GM18867 (cell line): ENCODE results near the gene ANAPC7.
"Not testable (repeated sequence)": the region's sequence is repeated elsewhere in the genome, so short reads cannot be mapped to it uniquely, and the experiment has no call there.

ENCODE experiments used
- ATAC-seq: cut with Tn5 transposase; IDR thresholded peaks from one replicate; pipeline ENCODE4 v1.9.1; 2021; ENCODE audit warnings: mild to moderate bottlenecking, moderate library complexity; ENCODE audit not compliant: unreplicated experiment

The ANAPC7 gene

GRCh38 chr12:110349514-110350151 is 53.9 kb downstream of the ANAPC7 start:
- no peak for ATAC-seq

- ATAC-seq, result no peak
Observed at GRCh38 chr12:110349096-110349495, 54.4 kb downstream of the ANAPC7 start.

GRCh38 chr12:110348431-110349059 is 55.0 kb downstream of the ANAPC7 start:
- no peak for ATAC-seq

GRCh38 chr12:110347767-110348166 is 55.7 kb downstream of the ANAPC7 start:
- ATAC-seq, result no peak

GRCh38 chr12:110345963-110346362 is 57.5 kb downstream of the ANAPC7 start:
- ATAC-seq, result no peak

- ATAC-seq, result no peak
Observed at GRCh38 chr12:110345176-110345661, 58.3 kb downstream of the ANAPC7 start.

GRCh38 chr12:110344657-110345056 is 58.9 kb downstream of the ANAPC7 start:
- ATAC-seq, result no peak

GRCh38 chr12:110343736-110344555 is 59.6 kb downstream of the ANAPC7 start:
- ATAC-seq, result no peak

- no peak for ATAC-seq
Observed at GRCh38 chr12:110343114-110343513, 60.4 kb downstream of the ANAPC7 start.

GRCh38 chr12:110342157-110342556 is 61.4 kb downstream of the ANAPC7 start:
- ATAC-seq, result no peak

GRCh38 chr12:110340706-110341105 is 62.8 kb downstream of the ANAPC7 start:
- no peak for ATAC-seq

- not testable (repeated sequence) for ATAC-seq
Observed at GRCh38 chr12:110340261-110340660, 63.2 kb downstream of the ANAPC7 start.

GRCh38 chr12:110339184-110339952 is 64.1 kb downstream of the ANAPC7 start:
- ATAC-seq, result no peak

GRCh38 chr12:110338754-110339153 is 64.8 kb downstream of the ANAPC7 start:
- ATAC-seq, result no peak

- ATAC-seq, result no peak
Observed at GRCh38 chr12:110337912-110338710, 65.4 kb downstream of the ANAPC7 start.

GRCh38 chr12:110335481-110336045 is 67.9 kb downstream of the ANAPC7 start:
- ATAC-seq, result no peak

GRCh38 chr12:110333201-110333600 is 70.3 kb downstream of the ANAPC7 start:
- ATAC-seq, result no peak

GRCh38 chr12:110330544-110330943 is 73.0 kb downstream of the ANAPC7 start:
- ATAC-seq, result no peak

- ATAC-seq, result no peak
Observed at GRCh38 chr12:110330124-110330523, 73.4 kb downstream of the ANAPC7 start.

GRCh38 chr12:110329710-110330109 is 73.8 kb downstream of the ANAPC7 start:
- ATAC-seq, result no peak
